HFFc6 (cell line): ENCODE data around the gene PIK3C2A. TPM values are rescaled to one million over a fixed set of nuclear protein-coding genes. Genes with fewer than 3 reads are reported as not detected.

Source experiments
- DNase-seq: peaks from one replicate; pipeline ENCODE4 v3.0.0-alpha.2; 2018
- H3K27ac Mint-ChIP-seq: 2 replicates; pipeline ENCODE4 v1.8.0; 2020; ENCODE audit warnings: mild to moderate bottlenecking, mixed read lengths
- H3K27me3 Mint-ChIP-seq: 2 replicates; pipeline ENCODE4 v1.8.0; 2021; ENCODE audit warnings: mild to moderate bottlenecking, moderate library complexity, mixed read lengths; ENCODE audit not compliant: insufficient read depth
- H3K36me3 Mint-ChIP-seq: 2 replicates; pipeline ENCODE4 v1.8.0; 2021; ENCODE audit warnings: low read depth, mixed read lengths
- H3K4me1 Mint-ChIP-seq: 2 replicates; pipeline ENCODE4 v1.8.0; 2020; ENCODE audit warnings: low read depth, mixed read lengths
- H3K4me3 Mint-ChIP-seq: 2 replicates; pipeline ENCODE4 v1.8.0; 2020; ENCODE audit warnings: mild to moderate bottlenecking, moderate library complexity, mixed read lengths
- H3K9me3 Mint-ChIP-seq: 2 replicates; pipeline ENCODE4 v1.8.0; 2020; ENCODE audit warnings: mild to moderate bottlenecking, mixed read lengths
- long read RNA-seq: library from polyadenylated mRNA; unstranded; transcript quantifications from one replicate; pipeline ENCODE4 v2.0.0, GENCODE V29; 2019
- total RNA-seq, 6 experiments: library from RNA; stranded (reverse); fragmentation: NEBNext Ultra II Directional; extraction: Animal tissue kit (Norgen Biotek cat#: 25700); gene quantifications; 2 replicates in 1 of 6; 3 replicates in 5 of 6; pipeline ENCODE4 v1.2.3, GENCODE V29; 2021
- TF ChIP-seq, protein P1 (sequence below): fragments of 200-600 bp; sonication (generic); IDR thresholded peaks from 2 replicates; pipeline ENCODE4 v1.5.0; 2021; ENCODE audit warnings: antibody characterized with exemption, mild to moderate bottlenecking

PIK3C2A gene, protein sequence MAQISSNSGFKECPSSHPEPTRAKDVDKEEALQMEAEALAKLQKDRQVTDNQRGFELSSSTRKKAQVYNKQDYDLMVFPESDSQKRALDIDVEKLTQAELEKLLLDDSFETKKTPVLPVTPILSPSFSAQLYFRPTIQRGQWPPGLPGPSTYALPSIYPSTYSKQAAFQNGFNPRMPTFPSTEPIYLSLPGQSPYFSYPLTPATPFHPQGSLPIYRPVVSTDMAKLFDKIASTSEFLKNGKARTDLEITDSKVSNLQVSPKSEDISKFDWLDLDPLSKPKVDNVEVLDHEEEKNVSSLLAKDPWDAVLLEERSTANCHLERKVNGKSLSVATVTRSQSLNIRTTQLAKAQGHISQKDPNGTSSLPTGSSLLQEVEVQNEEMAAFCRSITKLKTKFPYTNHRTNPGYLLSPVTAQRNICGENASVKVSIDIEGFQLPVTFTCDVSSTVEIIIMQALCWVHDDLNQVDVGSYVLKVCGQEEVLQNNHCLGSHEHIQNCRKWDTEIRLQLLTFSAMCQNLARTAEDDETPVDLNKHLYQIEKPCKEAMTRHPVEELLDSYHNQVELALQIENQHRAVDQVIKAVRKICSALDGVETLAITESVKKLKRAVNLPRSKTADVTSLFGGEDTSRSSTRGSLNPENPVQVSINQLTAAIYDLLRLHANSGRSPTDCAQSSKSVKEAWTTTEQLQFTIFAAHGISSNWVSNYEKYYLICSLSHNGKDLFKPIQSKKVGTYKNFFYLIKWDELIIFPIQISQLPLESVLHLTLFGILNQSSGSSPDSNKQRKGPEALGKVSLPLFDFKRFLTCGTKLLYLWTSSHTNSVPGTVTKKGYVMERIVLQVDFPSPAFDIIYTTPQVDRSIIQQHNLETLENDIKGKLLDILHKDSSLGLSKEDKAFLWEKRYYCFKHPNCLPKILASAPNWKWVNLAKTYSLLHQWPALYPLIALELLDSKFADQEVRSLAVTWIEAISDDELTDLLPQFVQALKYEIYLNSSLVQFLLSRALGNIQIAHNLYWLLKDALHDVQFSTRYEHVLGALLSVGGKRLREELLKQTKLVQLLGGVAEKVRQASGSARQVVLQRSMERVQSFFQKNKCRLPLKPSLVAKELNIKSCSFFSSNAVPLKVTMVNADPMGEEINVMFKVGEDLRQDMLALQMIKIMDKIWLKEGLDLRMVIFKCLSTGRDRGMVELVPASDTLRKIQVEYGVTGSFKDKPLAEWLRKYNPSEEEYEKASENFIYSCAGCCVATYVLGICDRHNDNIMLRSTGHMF (N-terminal part only)
- total RNA-seq = 10 to 100 TPM; 52.7 to 60.7 (median 57.6) TPM
- long read RNA-seq, partial matches to known transcripts = 4 of 19 reads
- long read RNA-seq, other reads (novel, unspliced or antisense) = 15 of 19 reads

DNA sequence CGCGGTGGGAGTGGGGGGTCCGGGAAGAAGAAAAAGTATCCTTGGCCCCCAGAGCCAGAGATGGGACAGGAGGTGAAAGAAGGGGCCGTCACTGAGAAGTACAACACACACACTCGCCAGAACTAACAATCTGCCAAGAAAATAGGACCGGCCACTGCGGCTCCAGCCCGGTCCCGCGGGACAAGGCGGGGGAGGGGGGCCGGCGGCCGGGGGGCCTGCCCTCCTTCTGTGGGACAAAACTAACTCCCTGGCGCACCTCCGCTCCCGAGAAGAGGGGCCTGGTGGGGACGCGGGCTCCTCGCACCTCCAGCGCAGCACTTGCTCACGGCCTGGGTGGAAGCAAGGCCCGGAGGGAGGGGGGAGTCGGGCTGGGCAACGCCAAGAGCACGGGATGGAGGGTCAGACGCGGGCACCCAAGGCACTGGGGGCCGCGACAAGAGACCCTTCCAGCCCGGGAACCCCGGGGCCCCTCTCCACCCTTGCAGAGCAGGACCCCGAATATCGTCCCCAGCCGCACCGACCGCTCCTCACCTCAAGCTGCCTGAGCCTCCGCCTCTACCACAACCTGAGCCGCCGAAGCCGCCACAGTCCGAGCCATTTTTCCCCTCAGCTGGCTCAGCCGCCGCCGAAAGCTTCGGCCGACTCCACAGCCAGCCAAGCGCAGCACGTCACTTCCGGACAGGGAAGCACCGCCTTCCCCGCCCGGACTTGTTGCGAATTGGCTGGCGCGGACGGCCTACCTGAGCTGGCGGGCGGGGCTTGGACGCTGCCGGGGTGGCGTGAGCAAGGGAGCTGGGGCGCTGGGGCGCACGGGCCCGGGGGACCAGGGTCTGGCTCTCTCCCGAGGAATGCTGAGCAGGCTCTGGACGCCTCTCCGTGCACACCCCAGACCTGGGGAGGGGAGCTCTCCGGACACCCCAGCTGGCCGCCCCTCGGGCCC, at the start of gene PIK3C2A:
Gene PIK3C2A (minus strand): TSS at position 670 of the 940 bp plus-strand sequence. CDS start 38,245 bp downstream, outside the sequence.
- Mint-ChIP-seq H3K36me3 (peaks cover 4% of the 10 kb centered on the region; the same call in 1 of the 2 replicates), H3K27me3 (no peaks in the 10 kb centered on the region; the same call in 1 of the 2 replicates), H3K9me3 (no peaks in the 10 kb centered on the region), H3K27ac (peak within 1 kb of the TSS; percentile 93), H3K4me1 (peaks cover 46% of the 10 kb centered on the region), H3K4me3 (peak within 1 kb of the TSS; percentile 99)
- DNase-seq = peak; percentile 89
- TF ChIP-seq, protein P1, sequence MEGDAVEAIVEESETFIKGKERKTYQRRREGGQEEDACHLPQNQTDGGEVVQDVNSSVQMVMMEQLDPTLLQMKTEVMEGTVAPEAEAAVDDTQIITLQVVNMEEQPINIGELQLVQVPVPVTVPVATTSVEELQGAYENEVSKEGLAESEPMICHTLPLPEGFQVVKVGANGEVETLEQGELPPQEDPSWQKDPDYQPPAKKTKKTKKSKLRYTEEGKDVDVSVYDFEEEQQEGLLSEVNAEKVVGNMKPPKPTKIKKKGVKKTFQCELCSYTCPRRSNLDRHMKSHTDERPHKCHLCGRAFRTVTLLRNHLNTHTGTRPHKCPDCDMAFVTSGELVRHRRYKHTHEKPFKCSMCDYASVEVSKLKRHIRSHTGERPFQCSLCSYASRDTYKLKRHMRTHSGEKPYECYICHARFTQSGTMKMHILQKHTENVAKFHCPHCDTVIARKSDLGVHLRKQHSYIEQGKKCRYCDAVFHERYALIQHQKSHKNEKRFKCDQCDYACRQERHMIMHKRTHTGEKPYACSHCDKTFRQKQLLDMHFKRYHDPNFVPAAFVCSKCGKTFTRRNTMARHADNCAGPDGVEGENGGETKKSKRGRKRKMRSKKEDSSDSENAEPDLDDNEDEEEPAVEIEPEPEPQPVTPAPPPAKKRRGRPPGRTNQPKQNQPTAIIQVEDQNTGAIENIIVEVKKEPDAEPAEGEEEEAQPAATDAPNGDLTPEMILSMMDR = no peak

DNA sequence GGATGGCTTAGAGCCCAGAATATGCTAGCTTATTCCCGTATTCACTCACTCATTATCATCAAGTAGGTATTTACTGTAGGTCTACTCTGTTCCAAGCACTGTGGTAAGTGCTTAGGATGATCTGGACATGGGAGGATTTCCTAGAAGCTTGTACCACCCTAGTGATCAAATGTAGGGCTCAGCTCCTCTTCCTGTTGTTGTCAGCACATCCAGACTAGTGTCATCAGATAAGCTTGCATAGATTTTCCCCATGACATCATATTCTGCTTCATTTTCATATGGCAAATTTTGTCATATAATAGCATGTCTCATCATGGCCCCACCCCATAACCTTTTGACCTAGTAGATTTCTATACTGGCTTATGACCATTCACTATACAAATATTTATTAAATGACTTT, 49.4 kb upstream of the PIK3C2A start:
- Mint-ChIP-seq H3K27ac (peak overlapping the region; percentile 95), H3K27me3 (no peaks in the 10 kb centered on the region)
- DNase-seq = peak; percentile 60

DNA sequence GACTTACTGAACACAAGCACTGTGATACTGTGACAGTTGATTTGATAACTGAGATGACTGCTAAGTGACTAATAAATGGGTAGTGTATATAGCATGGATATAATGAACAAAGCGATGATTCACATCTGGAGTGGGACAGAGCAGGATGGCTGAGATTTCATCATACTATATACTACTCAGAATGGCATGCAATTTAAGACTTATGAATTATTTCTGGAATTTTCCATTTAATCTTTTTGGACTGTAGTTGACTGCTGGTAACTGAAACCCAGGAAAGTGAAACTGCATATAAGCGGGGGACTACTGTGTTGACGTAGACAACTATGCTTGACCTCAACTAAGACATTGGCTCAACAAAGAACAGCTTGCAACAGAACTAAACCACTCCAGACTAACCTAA, 48.7 kb upstream of the PIK3C2A start:
- Mint-ChIP-seq H3K4me1 (peaks cover 34% of the 10 kb centered on the region), H3K27me3 (no peaks in the 10 kb centered on the region), H3K27ac (peak overlapping the region; percentile 95), H3K9me3 (no peaks in the 10 kb centered on the region), H3K36me3 (no peaks in the 10 kb centered on the region), H3K4me3 (peak overlapping the region; percentile 79)
- TF ChIP-seq, protein P1 = no peak
- DNase-seq = peak; percentile 94

More for the DNA sequence above, 49.4 kb upstream of the PIK3C2A start:
- TF ChIP-seq, protein P1 = no peak
- Mint-ChIP-seq H3K4me1 (peaks cover 34% of the 10 kb centered on the region), H3K4me3 (peak overlapping the region; percentile 79; the same call in 1 of the 2 replicates), H3K36me3 (no peaks in the 10 kb centered on the region), H3K9me3 (no peaks in the 10 kb centered on the region)

DNA sequence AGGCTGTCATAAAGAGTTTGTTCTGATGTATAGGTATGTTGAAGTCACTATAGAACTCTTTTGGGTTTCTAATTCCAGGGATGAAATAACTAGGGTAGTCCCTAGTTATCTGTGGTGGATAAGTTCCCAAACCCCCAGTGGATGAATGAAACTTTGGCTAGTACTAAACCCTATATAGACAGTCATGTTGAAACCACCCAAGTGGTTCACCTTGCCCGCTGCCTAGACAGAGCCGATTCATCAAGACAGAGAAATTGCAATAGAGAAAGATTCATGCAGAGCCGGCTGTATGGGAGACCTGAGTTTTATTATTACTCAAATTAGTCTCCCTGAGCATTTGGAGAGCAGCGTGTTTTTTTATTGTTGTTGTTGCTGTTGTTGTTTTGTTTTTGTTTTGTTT, 44.9 kb upstream of the PIK3C2A start:
- Mint-ChIP-seq H3K9me3 (peaks cover 4% of the 10 kb centered on the region), H3K4me1 (peaks cover 27% of the 10 kb centered on the region), H3K27me3 (peaks cover 3% of the 10 kb centered on the region; the same call in 1 of the 2 replicates), H3K36me3 (peaks cover 4% of the 10 kb centered on the region; the same call in 1 of the 2 replicates), H3K27ac (no peak overlapping the region), H3K4me3 (no peak overlapping the region)
- DNase-seq = no peak
- TF ChIP-seq, protein P1 = no peak
